Naive B cell (primary cell): ENCODE results near the gene NSMCE1. TPM values are rescaled to one million over a fixed set of nuclear protein-coding genes. Genes with fewer than 3 reads are reported as not detected.
"Not testable (repeated sequence)": the region's sequence is repeated elsewhere in the genome, so short reads cannot be mapped to it uniquely, and the experiment has no call there.

Experiments used
- ATAC-seq, 2 donors: fragments of 150-1000 bp; cut with Tn5 transposase; 2 replicates each; pipeline ENCODE4 v1.10.0; 2021; ENCODE audit warnings: low read depth in 2 of 2, mild to moderate bottlenecking in 2 of 2, moderate library complexity in 2 of 2
- DNase-seq: peaks from one replicate; pipeline ENCODE4 v3.0.0; 2022
- H3K27ac Mint-ChIP-seq, 6 donors: one replicate each; pipeline ENCODE4 v1.8.0; 2020 to 2022; ENCODE audit warnings: mild to moderate bottlenecking in 6 of 6, mixed read lengths in 6 of 6, moderate library complexity in 5 of 6, inconsistent platforms in 2 of 6
- H3K27me3 Mint-ChIP-seq, 3 donors: one replicate each; pipeline ENCODE4 v1.8.0; 2021 to 2022; ENCODE audit warnings: mixed read lengths in 3 of 3, mild to moderate bottlenecking in 1 of 3
- H3K36me3 Mint-ChIP-seq, 2 donors: one replicate each; pipeline ENCODE4 v1.8.0; 2020 to 2022; ENCODE audit warnings: mixed read lengths in 2 of 2, inconsistent platforms in 1 of 2, mild to moderate bottlenecking in 1 of 2
- H3K4me1 Mint-ChIP-seq, 3 donors: one replicate each; pipeline ENCODE4 v1.8.0; 2020 to 2022; ENCODE audit warnings: mixed read lengths in 3 of 3, inconsistent platforms in 1 of 3, mild to moderate bottlenecking in 1 of 3, moderate library complexity in 1 of 3
- H3K4me3 Mint-ChIP-seq, 8 donors: one replicate each; pipeline ENCODE4 v1.8.0; 2020 to 2022; ENCODE audit warnings: mild to moderate bottlenecking in 8 of 8, mixed read lengths in 8 of 8, moderate library complexity in 8 of 8, inconsistent platforms in 2 of 8
- H3K9me3 Mint-ChIP-seq, 7 donors: one replicate each; pipeline ENCODE4 v1.8.0; 2020 to 2022; ENCODE audit warnings: mixed read lengths in 7 of 7, mild to moderate bottlenecking in 5 of 7, inconsistent platforms in 2 of 7, moderate library complexity in 1 of 7
- polyA plus RNA-seq, 6 donors: library from polyadenylated mRNA; unstranded; fragments of 300-500 nt; fragmentation: Illumina TruSeq; gene quantifications; one replicate each; pipeline ENCODE4 v1.2.3, GENCODE V29; 2021; ENCODE audit warnings: low read depth in 6 of 6

The NSMCE1 gene
- polyA plus RNA-seq, 6 donors from 2014 or later = 178 to 217 (median 195) TPM

GRCh38 chr16:27274424-27274874 is 5.9 kb upstream of the NSMCE1 start:
- H3K27me3 Mint-ChIP-seq, DNase-seq, H3K9me3 Mint-ChIP-seq: not testable (repeated sequence)
- peak; percentile 40 to 61 for ATAC-seq
- Mint-ChIP-seq H3K36me3 (peaks cover 0 to 11% of the 10 kb centered on the region in 2 donors), H3K27ac (peak overlapping the region; percentile 94 to 100 (median 96)), H3K4me3 (peak overlapping the region; percentile 8 to 91 (median 70)), H3K4me1 (peaks cover 43 to 72% (median 52%) of the 10 kb centered on the region in 3 donors)

- Mint-ChIP-seq H3K4me1 (peaks cover 44 to 78% (median 54%) of the 10 kb centered on the region in 3 donors), H3K4me3 (peak overlapping the region; percentile 8 to 91 (median 70)), H3K36me3 (peaks cover 0 to 11% of the 10 kb centered on the region in 2 donors), H3K27ac (peak overlapping the region; percentile 94 to 100 (median 96)), H3K27me3 (no peaks in the 10 kb centered on the region), H3K9me3 (peaks cover 0 to 4% (median 0%) of the 10 kb centered on the region in 7 donors)
- DNase-seq = no peak
- ATAC-seq = peak; percentile 34 to 36
These were observed 5.3 kb upstream of the NSMCE1 start for GRCh38 chr16:27273670-27274423.

- Mint-ChIP-seq H3K27ac (peak overlapping the region; percentile 94 to 100 (median 96)), H3K27me3 (no peaks in the 10 kb centered on the region), H3K4me1 (peaks cover 48 to 82% (median 59%) of the 10 kb centered on the region in 3 donors), H3K9me3 (peaks cover 0 to 4% (median 0%) of the 10 kb centered on the region in 7 donors), H3K36me3 (peaks cover 0 to 17% of the 10 kb centered on the region in 2 donors), H3K4me3 (peak overlapping the region; percentile 18 to 91 (median 70))
- DNase-seq = no peak
- ATAC-seq = no peak
These were observed 4.7 kb upstream of the NSMCE1 start for GRCh38 chr16:27273330-27273669.

- H3K9me3 Mint-ChIP-seq, ATAC-seq, DNase-seq, H3K27me3 Mint-ChIP-seq: not testable (repeated sequence)
- peaks cover 0 to 18% of the 10 kb centered on the region in 2 donors for H3K36me3 Mint-ChIP-seq
- H3K4me3 Mint-ChIP-seq = peak overlapping the region in 6 of 8 donors; percentile 18 to 85 (median 72)
- H3K27ac Mint-ChIP-seq = peak overlapping the region; percentile 88 to 100 (median 97)
- H3K4me1 Mint-ChIP-seq = peaks cover 52 to 88% (median 64%) of the 10 kb centered on the region in 3 donors
These were observed 4.1 kb upstream of the NSMCE1 start for GRCh38 chr16:27272697-27273096.

- H3K9me3 Mint-ChIP-seq = peaks cover 0 to 4% (median 0%) of the 10 kb centered on the region in 7 donors
- H3K27me3 Mint-ChIP-seq = no peaks in the 10 kb centered on the region
- peak overlapping the region; percentile 93 to 100 (median 98) for H3K27ac Mint-ChIP-seq
- peak overlapping the region; percentile 51 to 96 (median 76) for H3K4me3 Mint-ChIP-seq
- no peak for DNase-seq
- ATAC-seq = no peak
- H3K4me1 Mint-ChIP-seq = peaks cover 56 to 90% (median 70%) of the 10 kb centered on the region in 3 donors
- peaks cover 0 to 18% of the 10 kb centered on the region in 2 donors for H3K36me3 Mint-ChIP-seq
These were observed 3.5 kb upstream of the NSMCE1 start for GRCh38 chr16:27272076-27272475.

GRCh38 chr16:27270349-27270748 is 1.8 kb upstream of the NSMCE1 start:
- Mint-ChIP-seq H3K4me1 (peaks cover 58 to 84% (median 67%) of the 10 kb centered on the region in 3 donors), H3K27me3 (no peaks in the 10 kb centered on the region), H3K27ac (peak overlapping the region in 5 of 6 donors; percentile 75 to 100 (median 96)), H3K4me3 (peak overlapping the region in 4 of 8 donors; percentile 77 to 99 (median 96)), H3K36me3 (peaks cover 0 to 18% of the 10 kb centered on the region in 2 donors), H3K9me3 (peaks cover 0 to 4% (median 0%) of the 10 kb centered on the region in 7 donors)
- ATAC-seq (no peak), DNase-seq (no peak)

- peaks cover 0 to 4% (median 0%) of the 10 kb centered on the region in 7 donors for H3K9me3 Mint-ChIP-seq
- H3K4me1 Mint-ChIP-seq = peaks cover 62 to 88% (median 74%) of the 10 kb centered on the region in 3 donors
- no peaks in the 10 kb centered on the region for H3K27me3 Mint-ChIP-seq
- DNase-seq (no peak), ATAC-seq (no peak)
- H3K27ac Mint-ChIP-seq = peak overlapping the region; percentile 99 to 100 (median 99)
- peaks cover 0 to 18% of the 10 kb centered on the region in 2 donors for H3K36me3 Mint-ChIP-seq
- H3K4me3 Mint-ChIP-seq = peak overlapping the region; percentile 88 to 99 (median 98)
These were observed 953 bp upstream of the NSMCE1 start for GRCh38 chr16:27269300-27270150.

- no peaks in the 10 kb centered on the region for H3K27me3 Mint-ChIP-seq
- peak overlapping the region; percentile 90 to 100 (median 99) for H3K27ac Mint-ChIP-seq
- ATAC-seq (peak; percentile 14 to 38), DNase-seq (no peak)
- H3K4me1 Mint-ChIP-seq = peaks cover 55 to 89% (median 76%) of the 10 kb centered on the region in 3 donors
- peaks cover 0 to 2% (median 0%) of the 10 kb centered on the region in 7 donors for H3K9me3 Mint-ChIP-seq
- peaks cover 0 to 15% of the 10 kb centered on the region in 2 donors for H3K36me3 Mint-ChIP-seq
- H3K4me3 Mint-ChIP-seq = peak overlapping the region; percentile 88 to 99 (median 98)
These were observed 1.4 kb downstream of the NSMCE1 start for GRCh38 chr16:27267037-27267677.

- DNase-seq = no peak
- H3K4me3 Mint-ChIP-seq = peak overlapping the region in 7 of 8 donors; percentile 0 to 61 (median 21)
- ATAC-seq = no peak
- peaks cover 50 to 86% (median 68%) of the 10 kb centered on the region in 3 donors for H3K4me1 Mint-ChIP-seq
- no peaks in the 10 kb centered on the region for H3K9me3 Mint-ChIP-seq
- peaks cover 0 to 7% of the 10 kb centered on the region in 2 donors for H3K36me3 Mint-ChIP-seq
- no peaks in the 10 kb centered on the region for H3K27me3 Mint-ChIP-seq
- peak overlapping the region in 4 of 6 donors; percentile 15 to 78 (median 58) for H3K27ac Mint-ChIP-seq
These were observed 2.6 kb downstream of the NSMCE1 start for GRCh38 chr16:27265982-27266381.

GRCh38 chr16:27264151-27264550 is 4.4 kb downstream of the NSMCE1 start:
- peak overlapping the region in 2 of 8 donors; percentile 12 to 61 for H3K4me3 Mint-ChIP-seq
- H3K4me1 Mint-ChIP-seq = peaks cover 47 to 78% (median 73%) of the 10 kb centered on the region in 3 donors
- no peaks in the 10 kb centered on the region for H3K27me3 Mint-ChIP-seq
- no peak for ATAC-seq
- DNase-seq = no peak
- peak overlapping the region; percentile 32 to 83 (median 77) for H3K27ac Mint-ChIP-seq
- no peaks in the 10 kb centered on the region for H3K9me3 Mint-ChIP-seq
- H3K36me3 Mint-ChIP-seq = peaks cover 0 to 7% of the 10 kb centered on the region in 2 donors

- peak overlapping the region in 2 of 8 donors; percentile 4 to 36 for H3K4me3 Mint-ChIP-seq
- not testable (repeated sequence) for H3K36me3 Mint-ChIP-seq, DNase-seq, H3K9me3 Mint-ChIP-seq, ATAC-seq, H3K27me3 Mint-ChIP-seq
- H3K4me1 Mint-ChIP-seq = peaks cover 44 to 80% (median 69%) of the 10 kb centered on the region in 3 donors
- peak overlapping the region in 4 of 6 donors; percentile 5 to 72 (median 24) for H3K27ac Mint-ChIP-seq
These were observed 5.6 kb downstream of the NSMCE1 start for GRCh38 chr16:27262904-27263423.

- H3K9me3 Mint-ChIP-seq = no peaks in the 10 kb centered on the region
- no peak for ATAC-seq
- peaks cover 18 to 22% of the 10 kb centered on the region in 2 donors for H3K36me3 Mint-ChIP-seq
- H3K4me1 Mint-ChIP-seq = peaks cover 37 to 74% (median 58%) of the 10 kb centered on the region in 3 donors
- H3K27me3 Mint-ChIP-seq = no peaks in the 10 kb centered on the region
- peak overlapping the region in 1 of 6 donors; percentile 82 for H3K27ac Mint-ChIP-seq
- H3K4me3 Mint-ChIP-seq = no peak overlapping the region
- no peak for DNase-seq
These were observed 8.9 kb downstream of the NSMCE1 start for GRCh38 chr16:27259710-27260109.
